H1 (cell line): ENCODE data around the gene RHD. TPM values are rescaled to one million over a fixed set of nuclear protein-coding genes. Genes with fewer than 3 reads are reported as not detected.

ENCODE experiments used
- CTCF ChIA-PET: fragments of 300-600 bp; sonication (Branson Sonifier 250); formaldehyde crosslinking; loops from one replicate; lab custom pipeline; 2021; ENCODE audit not compliant: partially characterized antibody; lab: Charles Lee
- POLR2A ChIA-PET: fragments of 300-600 bp; sonication (Branson Sonifier 250); formaldehyde crosslinking; loops from one replicate; lab custom pipeline; 2021; ENCODE audit warnings: inconsistent platforms; ENCODE audit not compliant: partially characterized antibody; lab: Charles Lee
- DNase-seq, 2 experiments: peaks; one replicate each; pipeline versions ENCODE4 v3.0.0 to v3.0.0-alpha.2; 2010 to 2022; ENCODE audit warnings: low spot score in 2 of 2, low read depth in 1 of 2, mixed read lengths in 1 of 2
- FAIRE-seq: peaks from 2 replicates; lab custom pipeline; 2011; peaks lifted over from hg19 to GRCh38; lab: Jason Lieb, UNC
- H2AFZ ChIP-seq: 2 replicates; pipeline ENCODE4 v1.8.1; 2012; ENCODE audit warnings: low read length, inconsistent platforms
- H2AK5ac ChIP-seq: 2 replicates; pipeline ENCODE4 v1.6.1; 2013; ENCODE audit warnings: low read depth, low read length
- H2BK120ac ChIP-seq: replicated peaks from 2 replicates; pipeline ENCODE3; 2013; ENCODE audit warnings: low read depth, low read length, inconsistent platforms
- H2BK12ac ChIP-seq: 2 replicates; pipeline ENCODE4 v1.6.1; 2013; ENCODE audit warnings: low read depth, low read length
- H2BK15ac ChIP-seq: 2 replicates; pipeline ENCODE4 v1.6.1; 2013; ENCODE audit warnings: low read length
- H2BK20ac ChIP-seq: 2 replicates; pipeline ENCODE4 v1.6.1; 2013; ENCODE audit warnings: low read length
- H2BK5ac ChIP-seq: 2 replicates; pipeline ENCODE4 v1.6.1; 2013; ENCODE audit warnings: low read depth, low read length
- H3K14ac ChIP-seq: 2 replicates; pipeline ENCODE4 v1.6.1; 2013; ENCODE audit warnings: inconsistent platforms; ENCODE audit not compliant: insufficient read length
- H3K18ac ChIP-seq: 2 replicates; pipeline ENCODE4 v1.6.1; 2013; ENCODE audit warnings: low read length; ENCODE audit errors: extremely low read depth
- H3K23ac ChIP-seq: 2 replicates; pipeline ENCODE4 v1.6.1; 2013; ENCODE audit warnings: inconsistent platforms; ENCODE audit not compliant: insufficient read length
- H3K23me2 ChIP-seq: 2 replicates; pipeline ENCODE4 v1.6.1; 2013; ENCODE audit warnings: low read depth, low read length
- H3K27ac ChIP-seq: 2 replicates; pipeline ENCODE4 v1.6.1; 2011; ENCODE audit warnings: low read depth, low read length, inconsistent platforms
- H3K27me3 ChIP-seq, 4 experiments: replicated peaks in 1 of 4; 1 replicate in 1 of 4; 2 replicates in 3 of 4; pipeline versions ENCODE4 v1.6.1 to v1.8.1; 2011 to 2013; ENCODE audit warnings: low read length in 3 of 4, mild to moderate bottlenecking in 3 of 4, inconsistent platforms in 2 of 4, mixed read lengths in 2 of 4, moderate library complexity in 1 of 4; ENCODE audit not compliant: control insufficient read depth in 3 of 4, insufficient read depth in 3 of 4; ENCODE audit errors: extremely low read depth in 1 of 4
- H3K36me3 ChIP-seq, 4 experiments: 2 replicates each; pipeline versions ENCODE4 v1.6.1 to v1.8.1; 2011 to 2013; ENCODE audit warnings: mild to moderate bottlenecking in 4 of 4, low read length in 3 of 4, moderate library complexity in 2 of 4, control low read depth in 1 of 4, inconsistent platforms in 1 of 4; ENCODE audit not compliant: insufficient read depth in 4 of 4, control insufficient read depth in 2 of 4
- H3K4ac ChIP-seq: replicated peaks from 2 replicates; pipeline ENCODE3; 2013; ENCODE audit warnings: low read length, low read depth, mixed read lengths, inconsistent platforms; ENCODE audit not compliant: insufficient read length
- H3K4me1 ChIP-seq, 4 experiments: replicated peaks in 1 of 4; 1 replicate in 1 of 4; 2 replicates in 3 of 4; pipeline versions ENCODE4 v1.6.1 to v1.8.1; 2011 to 2013; ENCODE audit warnings: low read length in 3 of 4, inconsistent platforms in 2 of 4, mixed read lengths in 1 of 4; ENCODE audit not compliant: insufficient read depth in 4 of 4, control insufficient read depth in 3 of 4
- H3K4me2 ChIP-seq, 2 experiments: 2 replicates each; pipeline versions ENCODE4 v1.6.1 to v1.8.1; 2011 to 2013; ENCODE audit warnings: low read depth in 2 of 2, low read length in 2 of 2, control low read depth in 1 of 2, inconsistent platforms in 1 of 2, mild to moderate bottlenecking in 1 of 2; ENCODE audit not compliant: insufficient read depth in 1 of 2
- H3K4me3 ChIP-seq, 4 experiments: fragments of 200-600, 300-600 bp in 1 of 4; sonication (generic), shearing (Covaris generic), sonication (Bioruptor Twin) in 1 of 4; 2 replicates each; pipeline versions ENCODE4 v1.5.1 to v1.8.1; 2011 to 2016; ENCODE audit warnings: low read length in 4 of 4, low read depth in 3 of 4, control low read depth in 2 of 4, inconsistent platforms in 2 of 4, mild to moderate bottlenecking in 2 of 4, mixed read lengths in 1 of 4, moderate library complexity in 1 of 4; ENCODE audit not compliant: insufficient read depth in 2 of 4; ENCODE audit errors: extremely low read depth in 1 of 4
- H3K56ac ChIP-seq: replicated peaks from 2 replicates; pipeline ENCODE3; 2013; ENCODE audit warnings: low read depth, mild to moderate bottlenecking, mixed read lengths, low read length, inconsistent platforms; ENCODE audit not compliant: insufficient read length
- H3K79me1 ChIP-seq: 2 replicates; pipeline ENCODE4 v1.6.1; 2013; ENCODE audit warnings: low read depth, low read length, control low read depth
- H3K79me2 ChIP-seq, 2 experiments: 2 replicates each; pipeline versions ENCODE4 v1.6.1 to v1.8.1; 2012 to 2013; ENCODE audit warnings: low read length in 2 of 2, mild to moderate bottlenecking in 2 of 2, inconsistent platforms in 1 of 2; ENCODE audit not compliant: insufficient read depth in 2 of 2, control insufficient read depth in 1 of 2
- H3K9ac ChIP-seq, 4 experiments: replicated peaks in 1 of 4; 1 replicate in 1 of 4; 2 replicates in 3 of 4; pipeline versions ENCODE4 v1.6.1 to v1.8.1; 2011 to 2013; ENCODE audit warnings: low read depth in 3 of 4, low read length in 3 of 4, control low read depth in 2 of 4, mild to moderate bottlenecking in 2 of 4, moderate library complexity in 2 of 4, inconsistent platforms in 1 of 4; ENCODE audit errors: extremely low read depth in 1 of 4
- H3K9me3 ChIP-seq, 2 experiments: 2 replicates each; pipeline versions ENCODE4 v1.6.1 to v1.8.1; 2012 to 2013; ENCODE audit warnings: mild to moderate bottlenecking in 2 of 2, moderate library complexity in 2 of 2, control low read depth in 1 of 2, inconsistent platforms in 1 of 2, low read depth in 1 of 2, low read length in 1 of 2, mixed read lengths in 1 of 2; ENCODE audit not compliant: insufficient read depth in 2 of 2
- H4K20me1 ChIP-seq, 2 experiments: replicated peaks in 1 of 2; 2 replicates each; pipeline versions ENCODE3 to v1.8.1; 2011 to 2013; ENCODE audit warnings: inconsistent platforms in 2 of 2, low read length in 2 of 2, mild to moderate bottlenecking in 1 of 2; ENCODE audit not compliant: insufficient read depth in 2 of 2, control insufficient read depth in 1 of 2
- H4K5ac ChIP-seq: 2 replicates; pipeline ENCODE4 v1.6.1; 2013; ENCODE audit warnings: low read length, low read depth, mixed read lengths, inconsistent platforms; ENCODE audit not compliant: insufficient read length
- H4K8ac ChIP-seq: 2 replicates; pipeline ENCODE4 v1.8.0; 2013; ENCODE audit warnings: mild to moderate bottlenecking, moderate library complexity, low read length, inconsistent platforms; ENCODE audit not compliant: insufficient read depth; ENCODE audit errors: extremely low read depth
- H4K91ac ChIP-seq: replicated peaks from 2 replicates; pipeline ENCODE3; 2013; ENCODE audit warnings: low read length, mixed read lengths, inconsistent platforms; ENCODE audit not compliant: insufficient read length
- FOSL1 ChIP-seq: IDR thresholded peaks from 2 replicates; pipeline ENCODE4 v1.6.1; 2011; ENCODE audit warnings: mild to moderate bottlenecking, low read depth, low read length, moderate library complexity; ENCODE audit not compliant: insufficient read depth
- WGBS, 2 experiments: shearing (Covaris generic) in 1 of 2; methylation state at CpG; one replicate each; pipeline versions ENCODE4 v1.1.6 to v1.1.7; 2013 to 2015; ENCODE audit warnings: low lambda C conversion rate in 2 of 2, mixed read lengths in 2 of 2, inconsistent platforms in 1 of 2, low coverage in 1 of 2, missing lambda C conversion rate in 1 of 2; ENCODE audit not compliant: insufficient replicate concordance in 2 of 2, insufficient coverage in 1 of 2, insufficient read length in 1 of 2; ENCODE audit errors: extremely low coverage in 1 of 2, missing lambda C conversion rate in 1 of 2; 5-methylcytosine and 5-hydroxymethylcytosine counted together
- polyA plus RNA-seq, 7 experiments: library from polyadenylated mRNA; depleted of rRNA in 3 of 7; stranded (reverse) in 5 of 7; unstranded in 2 of 7; fragments of >200 nt in 5 of 7; fragments of 200-250 nt in 2 of 7; gene quantifications; 1 replicate in 5 of 7; 2 replicates in 1 of 7; 4 replicates in 1 of 7; pipeline versions ENCODE4 v1.2.1 to v1.2.3, GENCODE V29; 2011 to 2013; ENCODE audit warnings: missing spikeins in 2 of 7, mixed read lengths in 2 of 7
- total RNA-seq: library from RNA; stranded (reverse); fragmentation: NEBNext Ultra II Directional; extraction: Animal tissue kit (Norgen Biotek cat#: 25700); gene quantifications from 2 replicates; pipeline ENCODE4 v1.2.1, GENCODE V29; 2021

The RHD gene
- total and polyA plus RNA-seq, 2 of the 8 experiments (the other 6 are each of a cell fraction or from before 2014, with no cell fraction given): 0.21 TPM; not detected in 1

GRCh38 chr1:25341746-25342145 is 69.4 kb downstream of the RHD start:
- H3K23me2 ChIP-seq: no peaks in the 10 kb centered on the region
- peaks cover 3% of the 10 kb centered on the region in 2 experiments for H4K20me1 ChIP-seq
- POLR2A ChIA-PET: no interaction called here
- no peaks in the 10 kb centered on the region for H3K79me1 ChIP-seq
- H2BK120ac ChIP-seq: no peak overlapping the region
- no peak overlapping the region for H4K8ac ChIP-seq
- no peak overlapping the region for H3K18ac ChIP-seq
- DNase-seq (no peak), FAIRE-seq (no peak)
- H3K27ac ChIP-seq: no peak overlapping the region
- no peak overlapping the region for H3K23ac ChIP-seq
- 79% methylated on average over 6 of the region's 6 CpGs; no CpG with 5 or more reads in 1 of the 2 experiments for WGBS, 2 experiments
- TF ChIP-seq FOSL1: no peak
- TF ChIP-seq, all 59 proteins: peak for 0
- Histone ChIP-seq H3K27me3 (no peaks in the 10 kb centered on the region), H3K4me2 (no peak overlapping the region), H4K5ac (no peak overlapping the region), H2BK12ac (no peak overlapping the region), H3K9me3 (no peaks in the 10 kb centered on the region), H3K14ac (no peak overlapping the region), H3K4me3 (no peak overlapping the region), H2BK15ac (no peak overlapping the region), H3K79me2 (peaks cover 0 to 58% of the 10 kb centered on the region in 2 experiments; a peak in 2 of 4 replicates), H4K91ac (no peak overlapping the region), H2BK5ac (no peak overlapping the region), H2AFZ (no peak overlapping the region), H2AK5ac (no peak overlapping the region), H3K56ac (no peak overlapping the region), H2BK20ac (no peak overlapping the region), H3K9ac (no peak overlapping the region), H3K36me3 (peaks cover 0 to 13% (median 7%) of the 10 kb centered on the region in 4 experiments; a peak in 4 of 8 replicates), H3K4ac (no peak overlapping the region), H3K4me1 (peaks cover 0 to 3% (median 0%) of the 10 kb centered on the region in 4 experiments; a peak in 1 of 7 replicates)
- CTCF ChIA-PET: interaction anchor here (1.6 kb wide), 1 partner anchor 146 kb away, joined by 5 read pairs; no protein-coding TSS in a partner anchor
